IPS-15b (cell line): ENCODE data around the gene USP17L12.
"Not testable (repeated sequence)": the region's sequence is repeated elsewhere in the genome, so short reads cannot be mapped to it uniquely, and the experiment has no call there.

Experiments
- H3K27me3 ChIP-seq: one replicate; pipeline ENCODE4 v1.6.1; 2013; ENCODE audit warnings: low read length; ENCODE audit not compliant: control insufficient read depth, insufficient read depth
- H3K36me3 ChIP-seq: one replicate; pipeline ENCODE4 v1.6.1; 2013; ENCODE audit warnings: low read length; ENCODE audit not compliant: control insufficient read depth, insufficient read depth
- H3K4me1 ChIP-seq: one replicate; pipeline ENCODE4 v1.6.1; 2013; ENCODE audit warnings: mild to moderate bottlenecking, low read length; ENCODE audit not compliant: control insufficient read depth, insufficient read depth
- H3K4me3 ChIP-seq: one replicate; pipeline ENCODE4 v1.5.1; 2013; ENCODE audit warnings: low read depth, low read length
- H3K9ac ChIP-seq: one replicate; pipeline ENCODE4 v1.6.1; 2013; ENCODE audit warnings: low read depth, mild to moderate bottlenecking, low read length
- H3K9me3 ChIP-seq: one replicate; pipeline ENCODE4 v1.6.1; 2013; ENCODE audit warnings: mild to moderate bottlenecking, low read length; ENCODE audit not compliant: control insufficient read depth, insufficient read depth

Gene USP17L12, protein sequence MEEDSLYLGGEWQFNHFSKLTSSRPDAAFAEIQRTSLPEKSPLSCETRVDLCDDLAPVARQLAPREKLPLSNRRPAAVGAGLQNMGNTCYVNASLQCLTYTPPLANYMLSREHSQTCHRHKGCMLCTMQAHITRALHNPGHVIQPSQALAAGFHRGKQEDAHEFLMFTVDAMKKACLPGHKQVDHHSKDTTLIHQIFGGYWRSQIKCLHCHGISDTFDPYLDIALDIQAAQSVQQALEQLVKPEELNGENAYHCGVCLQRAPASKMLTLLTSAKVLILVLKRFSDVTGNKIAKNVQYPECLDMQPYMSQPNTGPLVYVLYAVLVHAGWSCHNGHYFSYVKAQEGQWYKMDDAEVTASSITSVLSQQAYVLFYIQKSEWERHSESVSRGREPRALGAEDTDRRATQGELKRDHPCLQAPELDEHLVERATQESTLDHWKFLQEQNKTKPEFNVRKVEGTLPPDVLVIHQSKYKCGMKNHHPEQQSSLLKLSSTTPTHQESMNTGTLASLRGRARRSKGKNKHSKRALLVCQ

DNA sequence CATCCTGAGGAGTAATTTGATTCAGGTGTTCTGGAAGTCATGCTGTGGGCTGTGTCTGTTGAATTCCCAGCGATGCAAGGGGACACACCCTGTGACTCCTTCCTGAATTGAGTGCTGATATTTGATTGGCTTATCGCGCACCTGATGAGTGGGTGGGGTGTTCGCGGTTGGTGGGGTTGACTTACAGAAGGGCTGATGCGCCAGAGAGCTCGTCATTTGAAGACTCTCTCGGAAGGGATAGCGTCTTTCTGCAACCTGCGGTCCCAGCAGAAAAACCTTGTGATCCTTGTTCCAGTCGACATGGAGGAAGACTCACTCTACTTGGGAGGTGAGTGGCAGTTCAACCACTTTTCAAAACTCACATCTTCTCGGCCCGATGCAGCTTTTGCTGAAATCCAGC is at the start of gene USP17L12:
TSS of gene USP17L12 (plus strand) at position 301 of the 400 bp plus-strand sequence. CDS start at position 301, 0 bp downstream.
- not testable (repeated sequence) for H3K9ac ChIP-seq, H3K4me1 ChIP-seq, H3K9me3 ChIP-seq, H3K27me3 ChIP-seq, H3K36me3 ChIP-seq, H3K4me3 ChIP-seq

DNA sequence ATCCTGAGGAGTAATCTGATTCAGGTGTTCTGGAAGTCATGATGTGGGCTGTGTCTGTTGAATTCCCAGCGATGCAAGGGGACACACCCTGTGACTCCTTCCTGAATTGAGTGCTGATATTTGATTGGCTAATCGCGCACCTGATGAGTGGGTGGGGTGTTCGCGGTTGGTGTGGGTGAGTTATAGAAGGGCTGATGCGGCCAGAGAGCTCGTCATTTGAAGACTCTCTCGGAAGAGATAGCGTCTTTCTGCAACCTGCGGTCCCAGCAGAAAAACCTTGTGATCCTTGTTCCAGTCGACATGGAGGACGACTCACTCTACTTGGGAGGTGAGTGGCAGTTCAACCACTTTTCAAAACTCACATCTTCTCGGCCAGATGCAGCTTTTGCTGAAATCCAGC is 9.6 kb upstream of the USP17L12 start, which contains the start of gene USP17L10:
TSS of gene USP17L10 (plus strand) at position 301 of the 400 bp plus-strand sequence. CDS start at position 301, 0 bp downstream.
- H3K4me1 ChIP-seq, H3K4me3 ChIP-seq, H3K9me3 ChIP-seq: not testable (repeated sequence)

GRCh38 chr4:9214701-9215100 is 5.3 kb upstream of the USP17L12 start:
- not testable (repeated sequence) for H3K36me3 ChIP-seq, H3K27me3 ChIP-seq, H3K9me3 ChIP-seq, H3K4me1 ChIP-seq, H3K9ac ChIP-seq, H3K4me3 ChIP-seq

More for the DNA sequence above, 9.6 kb upstream of the USP17L12 start, which contains the start of gene USP17L10:
- H3K36me3 ChIP-seq, H3K9ac ChIP-seq, H3K27me3 ChIP-seq: not testable (repeated sequence)

DNA sequence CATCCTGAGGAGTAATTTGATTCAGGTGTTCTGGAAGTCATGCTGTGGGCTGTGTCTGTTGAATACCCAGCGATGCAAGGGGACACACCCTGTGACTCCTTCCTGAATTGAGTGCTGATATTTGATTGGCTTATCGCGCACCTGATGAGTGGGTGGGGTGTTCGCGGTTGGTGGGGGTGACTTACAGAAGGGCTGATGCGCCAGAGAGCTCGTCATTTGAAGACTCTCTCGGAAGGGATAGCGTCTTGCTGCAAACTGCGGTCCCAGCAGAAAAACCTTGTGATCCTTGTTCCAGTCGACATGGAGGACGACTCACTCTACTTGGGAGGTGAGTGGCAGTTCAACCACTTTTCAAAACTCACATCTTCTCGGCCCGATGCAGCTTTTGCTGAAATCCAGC is 4.8 kb upstream of the USP17L12 start, which contains the start of gene USP17L11:
TSS of gene USP17L11 (plus strand) at position 301 of the 400 bp plus-strand sequence. CDS start at position 301, 0 bp downstream.
- H3K9ac ChIP-seq, H3K36me3 ChIP-seq, H3K4me1 ChIP-seq, H3K27me3 ChIP-seq, H3K9me3 ChIP-seq, H3K4me3 ChIP-seq: not testable (repeated sequence)

DNA sequence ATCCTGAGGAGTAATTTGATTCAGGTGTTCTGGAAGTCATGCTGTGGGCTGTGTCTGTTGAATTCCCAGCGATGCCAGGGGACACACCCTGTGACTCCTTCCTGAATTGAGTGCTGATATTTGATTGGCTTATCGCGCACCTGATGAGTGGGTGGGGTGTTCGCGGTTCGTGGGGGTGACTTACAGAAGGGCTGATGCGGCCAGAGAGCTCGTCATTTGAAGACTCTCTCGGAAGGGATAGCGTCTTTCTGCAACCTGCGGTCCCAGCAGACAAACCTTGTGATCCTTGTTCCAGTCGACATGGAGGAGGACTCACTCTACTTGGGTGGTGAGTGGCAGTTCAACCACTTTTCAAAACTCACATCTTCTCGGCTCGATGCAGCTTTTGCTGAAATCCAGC is 4.6 kb downstream of the USP17L12 start, which contains the start of gene USP17L13:
TSS of gene USP17L13 (plus strand) at position 301 of the 400 bp plus-strand sequence. CDS start at position 301, 0 bp downstream.
- not testable (repeated sequence) for H3K4me3 ChIP-seq, H3K4me1 ChIP-seq, H3K9ac ChIP-seq, H3K36me3 ChIP-seq, H3K9me3 ChIP-seq, H3K27me3 ChIP-seq

GRCh38 chr4:9230249-9230648 is 10.3 kb downstream of the USP17L12 start:
- not testable (repeated sequence) for H3K36me3 ChIP-seq, H3K4me1 ChIP-seq, H3K9ac ChIP-seq, H3K4me3 ChIP-seq, H3K9me3 ChIP-seq, H3K27me3 ChIP-seq

DNA sequence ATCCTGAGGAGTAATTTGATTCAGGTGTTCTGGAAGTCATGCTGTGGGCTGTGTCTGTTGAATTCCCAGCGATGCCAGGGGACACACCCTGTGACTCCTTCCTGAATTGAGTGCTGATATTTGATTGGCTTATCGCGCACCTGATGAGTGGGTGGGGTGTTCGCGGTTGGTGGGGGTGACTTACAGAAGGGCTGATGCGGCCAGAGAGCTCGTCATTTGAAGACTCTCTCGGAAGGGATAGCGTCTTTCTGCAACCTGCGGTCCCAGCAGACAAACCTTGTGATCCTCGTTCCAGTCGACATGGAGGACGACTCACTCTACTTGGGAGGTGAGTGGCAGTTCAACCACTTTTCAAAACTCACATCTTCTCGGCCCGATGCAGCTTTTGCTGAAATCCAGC is 14.1 kb downstream of the USP17L12 start, which contains the start of gene USP17L15:
TSS of gene USP17L15 (plus strand) at position 301 of the 400 bp plus-strand sequence. CDS start at position 301, 0 bp downstream.
- H3K27me3 ChIP-seq, H3K9me3 ChIP-seq, H3K4me3 ChIP-seq, H3K4me1 ChIP-seq, H3K36me3 ChIP-seq, H3K9ac ChIP-seq: not testable (repeated sequence)

- not testable (repeated sequence) for H3K4me3 ChIP-seq, H3K9me3 ChIP-seq, H3K4me1 ChIP-seq, H3K36me3 ChIP-seq, H3K9ac ChIP-seq, H3K27me3 ChIP-seq
Observed at GRCh38 chr4:9238461-9238860, 18.5 kb downstream of the USP17L12 start.

DNA sequence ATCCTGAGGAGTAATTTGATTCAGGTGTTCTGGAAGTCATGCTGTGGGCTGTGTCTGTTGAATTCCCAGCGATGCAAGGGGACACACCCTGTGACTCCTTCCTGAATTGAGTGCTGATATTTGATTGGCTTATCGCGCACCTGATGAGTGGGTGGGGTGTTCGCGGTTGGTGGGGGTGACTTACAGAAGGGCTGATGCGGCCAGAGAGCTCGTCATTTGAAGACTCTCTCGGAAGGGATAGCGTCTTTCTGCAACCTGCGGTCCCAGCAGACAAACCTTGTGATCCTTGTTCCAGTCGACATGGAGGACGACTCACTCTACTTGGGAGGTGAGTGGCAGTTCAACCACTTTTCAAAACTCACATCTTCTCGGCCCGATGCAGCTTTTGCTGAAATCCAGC is 23.6 kb downstream of the USP17L12 start, which contains the start of gene USP17L17:
TSS of gene USP17L17 (plus strand) at position 301 of the 400 bp plus-strand sequence. CDS start at position 301, 0 bp downstream.
- H3K27me3 ChIP-seq, H3K4me3 ChIP-seq, H3K9ac ChIP-seq, H3K4me1 ChIP-seq, H3K36me3 ChIP-seq, H3K9me3 ChIP-seq: not testable (repeated sequence)

GRCh38 chr4:9247953-9248680 is 28.2 kb downstream of the USP17L12 start, which contains the start of gene USP17L18:
USP17L18 (plus strand) TSS chr4:9248630; CDS start chr4:9248630, 0 bp downstream.
- H3K36me3 ChIP-seq, H3K4me3 ChIP-seq, H3K4me1 ChIP-seq, H3K9ac ChIP-seq, H3K27me3 ChIP-seq, H3K9me3 ChIP-seq: not testable (repeated sequence)

DNA sequence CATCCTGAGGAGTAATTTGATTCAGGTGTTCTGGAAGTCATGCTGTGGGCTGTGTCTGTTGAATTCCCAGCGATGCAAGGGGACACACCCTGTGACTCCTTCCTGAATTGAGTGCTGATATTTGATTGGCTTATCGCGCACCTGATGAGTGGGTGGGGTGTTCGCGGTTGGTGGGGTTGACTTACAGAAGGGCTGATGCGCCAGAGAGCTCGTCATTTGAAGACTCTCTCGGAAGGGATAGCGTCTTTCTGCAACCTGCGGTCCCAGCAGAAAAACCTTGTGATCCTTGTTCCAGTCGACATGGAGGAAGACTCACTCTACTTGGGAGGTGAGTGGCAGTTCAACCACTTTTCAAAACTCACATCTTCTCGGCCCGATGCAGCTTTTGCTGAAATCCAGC is 33.1 kb downstream of the USP17L12 start, which contains the start of gene USP17L19:
TSS of gene USP17L19 (plus strand) at position 301 of the 400 bp plus-strand sequence. CDS start at position 301, 0 bp downstream.
- not testable (repeated sequence) for H3K4me3 ChIP-seq, H3K4me1 ChIP-seq, H3K9ac ChIP-seq, H3K36me3 ChIP-seq, H3K9me3 ChIP-seq, H3K27me3 ChIP-seq
